Midbrain (tissue), 1 donor: ENCODE data around the gene ANKRD18A.

Experiments used
- DNase-seq: peaks from one replicate; lab custom pipeline; 2025; lab: John Stamatoyannopoulos, UW

Gene ANKRD18A

GRCh38 chr9:38529317-38529716, 91.1 kb downstream of the ANKRD18A start:
- DNase-seq = no peak

DNA sequence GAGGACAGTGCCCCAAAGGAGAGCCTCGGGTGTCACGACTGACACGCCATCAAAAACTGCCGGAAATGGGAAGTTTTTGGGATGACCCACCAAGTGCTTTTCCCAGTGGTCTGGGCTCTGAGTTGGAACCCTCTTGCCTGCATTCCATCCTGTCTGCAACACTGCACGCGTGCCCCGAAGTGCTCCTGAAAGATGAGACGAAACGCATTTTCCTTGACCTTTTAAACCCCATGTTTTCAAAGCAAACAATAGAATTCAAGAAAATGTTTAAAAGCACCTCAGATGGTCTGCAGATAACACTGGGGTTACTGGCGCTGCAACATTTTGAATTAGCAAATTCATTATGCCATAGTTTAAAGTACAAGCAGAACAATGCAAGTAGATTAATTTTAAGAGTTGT, 92.9 kb downstream of the ANKRD18A start:
- DNase-seq = no peak

- DNase-seq = no peak
Observed at GRCh38 chr9:38526591-38526990, 93.8 kb downstream of the ANKRD18A start.

GRCh38 chr9:38523121-38523520, 97.3 kb downstream of the ANKRD18A start:
- DNase-seq = no peak

DNA sequence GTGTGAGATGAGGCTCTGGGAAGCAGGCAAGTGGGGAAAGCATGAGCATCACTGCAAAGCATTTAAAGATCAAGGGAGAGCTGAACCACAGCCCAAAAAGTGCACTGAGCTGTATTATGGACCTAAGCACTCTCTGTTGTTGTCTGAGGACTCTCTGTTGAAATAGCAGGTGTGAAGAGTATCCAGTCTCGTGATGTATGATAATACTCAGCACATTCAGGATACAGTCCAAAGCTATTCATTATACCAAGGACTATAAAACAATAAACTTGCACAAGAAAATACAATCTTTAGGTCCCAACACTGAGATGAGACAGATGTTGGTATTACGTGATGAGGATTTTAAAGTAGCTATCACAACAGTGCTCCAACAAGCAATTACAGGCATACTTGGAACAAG, 98.6 kb downstream of the ANKRD18A start:
- DNase-seq = no peak
